Kidney (tissue), 14 donors: ENCODE results near the gene GTSE1. TPM values are rescaled to one million over a fixed set of nuclear protein-coding genes. Genes with fewer than 3 reads are reported as not detected.

ENCODE experiments used
- DNase-seq, 5 donors: peaks; one replicate each; pipeline ENCODE4 v3.0.0-alpha.2; 2013 to 2020
- FAIRE-seq: peaks from 2 replicates; lab custom pipeline; 2012; peaks lifted over from hg19 to GRCh38; lab: Jason Lieb, UNC
- H3K27ac ChIP-seq, 2 donors: one replicate each; pipeline ENCODE4 v1.7.0; 2013; ENCODE audit warnings: low read depth in 2 of 2, low read length in 2 of 2, inconsistent platforms in 1 of 2
- H3K27me3 ChIP-seq: one replicate; pipeline ENCODE4 v1.7.1; 2013; ENCODE audit warnings: low read length, inconsistent platforms; ENCODE audit not compliant: control insufficient read depth, insufficient read depth
- H3K36me3 ChIP-seq, 3 donors: one replicate each; pipeline versions ENCODE4 v1.7.0 to v1.7.1; 2013; ENCODE audit warnings: low read length in 3 of 3, control low read depth in 1 of 3, inconsistent platforms in 1 of 3; ENCODE audit not compliant: insufficient read depth in 3 of 3, control insufficient read depth in 2 of 3
- H3K4me1 ChIP-seq, 3 donors: one replicate each; pipeline versions ENCODE4 v1.7.0 to v1.7.1; 2013; ENCODE audit warnings: low read length in 3 of 3, inconsistent platforms in 1 of 3, low read depth in 1 of 3; ENCODE audit not compliant: control insufficient read depth in 2 of 3, insufficient read depth in 2 of 3
- H3K4me3 ChIP-seq, 3 donors: one replicate each; pipeline versions ENCODE4 v1.7.0 to v1.8.1; 2013; ENCODE audit warnings: low read length in 3 of 3, control low read depth in 1 of 3, inconsistent platforms in 1 of 3
- H3K9ac ChIP-seq, 3 donors: one replicate each; pipeline versions ENCODE4 v1.7.0 to v1.7.1; 2013; ENCODE audit warnings: low read length in 3 of 3, control low read depth in 1 of 3, inconsistent platforms in 1 of 3
- H3K9me3 ChIP-seq, 3 donors: one replicate each; pipeline versions ENCODE4 v1.7.0 to v1.7.1; 2013; ENCODE audit warnings: low read length in 3 of 3, control low read depth in 1 of 3, inconsistent platforms in 1 of 3; ENCODE audit not compliant: control insufficient read depth in 2 of 3, insufficient read depth in 1 of 3
- CTCF ChIP-seq: IDR thresholded peaks from 3 replicates; pipeline ENCODE4 v1.5.1; 2012; ENCODE audit warnings: mild to moderate bottlenecking, moderate library complexity, borderline replicate concordance; ENCODE audit not compliant: insufficient read depth; ENCODE audit errors: extremely low read depth
- intact Hi-C: fragments of 100-400 bp; cut with DNase I; formaldehyde crosslinking; loops from one replicate; pipeline ENCODE4 v1.11.1; 2022
- polyA plus RNA-seq: library from polyadenylated mRNA; stranded (reverse); fragments of 350-450 nt; fragmentation: Illumina TruSeq; extraction: RNeasy Lipid Tissue Mini Kit (QIAGEN cat#74804); gene quantifications from one replicate; pipeline ENCODE4 v1.2.3, GENCODE V29; 2014; ENCODE audit warnings: low read depth, low replicate concordance; ENCODE audit not compliant: insufficient read depth
- total RNA-seq: library from RNA; stranded (reverse); fragmentation: NEBNext Ultra II Directional; extraction: Animal tissue kit (Norgen Biotek cat#: 25700); gene quantifications from one replicate; pipeline ENCODE4 v1.2.1, GENCODE V29; 2021
- donor health status: control.
- donor health status: control.
- donor health status: control.
- donor health status: control.
- donor health status: control.
- donor health status: DM: yes; HTN: yes; CAD: no.
- donor health status: Normal renal cell carcinoma (clear cell type).

The GTSE1 gene
- total and polyA plus RNA-seq, 2 donors from 2014 or later: 0.41 to 0.94 TPM

- H3K36me3 ChIP-seq: no peaks in the 10 kb centered on the region
- H3K4me3 ChIP-seq: no peak overlapping the region
- H3K9ac ChIP-seq: no peak overlapping the region
- intact Hi-C loops: no loop called here
- no peaks in the 10 kb centered on the region for H3K27me3 ChIP-seq
- H3K4me1 ChIP-seq: no peaks in the 10 kb centered on the region
- FAIRE-seq: no peak
- no peak overlapping the region for H3K27ac ChIP-seq
- no peaks in the 10 kb centered on the region for H3K9me3 ChIP-seq
- DNase-seq: peak in 1 of 5 donors; percentile 43
- no peak for TF ChIP-seq CTCF
Observed at GRCh38 chr22:46329616-46330015, 32.9 kb downstream of the GTSE1 start.

- Histone ChIP-seq H3K9ac (no peak overlapping the region), H3K9me3 (no peaks in the 10 kb centered on the region), H3K27ac (no peak overlapping the region), H3K4me3 (no peak overlapping the region), H3K27me3 (no peaks in the 10 kb centered on the region), H3K36me3 (no peaks in the 10 kb centered on the region), H3K4me1 (no peaks in the 10 kb centered on the region)
- DNase-seq (no peak), FAIRE-seq (no peak)
- TF ChIP-seq CTCF: no peak
- intact Hi-C loops: no loop called here
Observed at GRCh38 chr22:46330426-46330825, 33.8 kb downstream of the GTSE1 start.

- intact Hi-C loops: no loop called here
- FAIRE-seq: no peak
Observed at GRCh38 chr22:46331496-46331895, 34.8 kb downstream of the GTSE1 start.

More at GRCh38 chr22:46331496-46331895, 34.8 kb downstream of the GTSE1 start:
- Histone ChIP-seq H3K36me3 (no peaks in the 10 kb centered on the region), H3K27me3 (no peaks in the 10 kb centered on the region), H3K4me3 (no peak overlapping the region), H3K27ac (no peak overlapping the region), H3K9ac (no peak overlapping the region), H3K9me3 (no peaks in the 10 kb centered on the region), H3K4me1 (peaks cover 0 to 3% (median 2%) of the 10 kb centered on the region in 3 donors)
- no peak for DNase-seq
- TF ChIP-seq CTCF: no peak
